Measurements from ENCODE around the gene VSTM2B. TPM values are rescaled to one million over a fixed set of nuclear protein-coding genes. Genes with fewer than 3 reads are reported as not detected.

VSTM2B gene
- total RNA-seq, 2 experiments from 2014 or later: not detected

DNA sequence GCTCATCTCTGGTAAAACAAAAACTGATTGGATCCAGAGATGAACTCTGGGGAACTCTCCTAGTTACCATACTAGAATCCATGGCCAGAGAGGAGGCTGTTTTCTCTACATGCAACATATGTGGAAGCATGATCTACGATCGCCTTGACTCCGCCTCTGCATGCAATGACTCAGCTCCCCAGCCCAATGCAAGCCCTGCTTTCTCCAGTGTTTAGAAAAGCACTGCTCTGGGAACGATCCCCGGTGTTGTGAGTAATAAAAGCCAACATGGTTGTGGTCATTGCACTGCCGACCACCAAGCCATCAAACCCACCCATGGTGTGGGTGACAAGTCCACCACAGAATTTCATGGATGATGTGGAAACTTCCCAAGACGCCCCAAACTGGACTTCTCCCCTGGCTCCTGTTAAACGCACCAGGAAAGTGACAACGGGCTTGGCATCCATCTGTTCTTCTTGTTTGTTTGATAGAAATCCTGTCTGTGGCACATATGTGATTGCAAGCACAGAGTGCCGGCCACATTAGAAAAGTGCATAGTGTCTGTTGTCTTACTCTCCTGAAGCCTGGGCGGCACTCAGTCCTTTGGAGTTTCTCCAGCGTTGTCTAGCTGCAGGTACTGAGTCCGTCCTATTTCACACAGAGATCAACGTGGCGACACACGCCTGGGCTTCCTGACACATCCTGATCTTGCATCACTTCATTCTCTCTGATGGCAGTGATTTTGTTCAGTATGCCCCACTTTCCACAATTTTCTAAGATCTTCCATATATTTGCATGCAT lies 36.4 kb upstream of the VSTM2B start:
- no peak for DNase-seq
- no peaks in the 10 kb centered on the region for H3K4me1 Mint-ChIP-seq
- no peaks in the 10 kb centered on the region for H3K36me3 Mint-ChIP-seq
- H3K27me3 Mint-ChIP-seq: peaks cover 61% of the 10 kb centered on the region
- no peak overlapping the region for H3K27ac Mint-ChIP-seq
- H3K4me3 Mint-ChIP-seq: no peak overlapping the region
- H3K9me3 Mint-ChIP-seq: peaks cover 1% of the 10 kb centered on the region

DNA sequence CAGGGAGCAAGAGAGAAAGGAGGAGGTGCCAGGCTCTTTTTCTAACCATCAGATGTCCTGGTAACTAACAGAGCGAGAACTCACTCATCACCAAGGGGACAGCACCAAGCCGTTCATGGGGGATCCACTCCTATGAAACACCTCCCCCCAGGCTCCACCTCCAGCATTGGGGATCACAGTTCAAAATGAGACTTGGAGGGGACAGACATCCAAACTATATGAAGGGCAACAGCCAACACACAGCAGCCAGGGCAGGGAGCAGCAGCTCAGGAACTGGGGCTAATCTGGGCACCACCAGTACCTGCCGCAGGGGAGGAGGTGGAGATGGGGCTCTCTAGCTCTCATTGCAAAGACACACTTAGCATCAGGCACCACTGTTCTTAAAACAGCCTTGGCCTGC lies 34.3 kb upstream of the VSTM2B start:
- DNase-seq: no peak
- no peak overlapping the region for H3K27ac Mint-ChIP-seq
- peaks cover 1% of the 10 kb centered on the region for H3K9me3 Mint-ChIP-seq
- no peaks in the 10 kb centered on the region for H3K36me3 Mint-ChIP-seq
- no peaks in the 10 kb centered on the region for H3K4me1 Mint-ChIP-seq
- H3K27me3 Mint-ChIP-seq: peaks cover 53% of the 10 kb centered on the region
- no peak overlapping the region for H3K4me3 Mint-ChIP-seq

DNA sequence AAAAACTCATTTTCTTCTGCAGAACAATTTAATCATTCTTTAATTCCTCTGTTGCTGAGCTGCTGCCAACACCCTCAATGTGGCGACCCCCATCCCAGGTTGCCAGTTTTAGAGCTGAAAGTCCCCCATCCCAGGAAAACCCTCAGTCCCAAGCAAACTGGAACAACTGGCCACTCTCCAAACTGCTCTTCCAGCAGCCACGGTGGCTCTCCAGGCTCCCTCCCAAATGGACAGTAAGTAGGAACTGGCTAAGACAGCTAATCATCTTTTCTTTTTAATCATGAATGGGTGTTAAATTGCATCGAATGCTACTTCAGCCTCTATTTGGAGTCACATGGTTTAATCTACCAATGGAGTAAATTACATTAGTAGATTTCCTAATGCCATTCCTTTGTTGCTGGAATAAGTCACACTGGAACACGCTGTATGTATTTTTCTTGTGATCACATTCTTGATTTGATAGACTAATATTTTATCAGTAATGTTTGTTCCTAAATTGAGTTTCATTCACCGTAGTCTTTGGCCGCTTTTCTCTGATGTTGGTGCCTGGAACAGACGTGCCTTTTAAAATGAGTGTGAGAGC lies 33.7 kb upstream of the VSTM2B start:
- H3K36me3 Mint-ChIP-seq: no peaks in the 10 kb centered on the region
- DNase-seq: no peak
- H3K27me3 Mint-ChIP-seq: peaks cover 49% of the 10 kb centered on the region
- no peaks in the 10 kb centered on the region for H3K4me1 Mint-ChIP-seq
- H3K27ac Mint-ChIP-seq: no peak overlapping the region
- H3K4me3 Mint-ChIP-seq: no peak overlapping the region
- H3K9me3 Mint-ChIP-seq: peaks cover 1% of the 10 kb centered on the region

DNA sequence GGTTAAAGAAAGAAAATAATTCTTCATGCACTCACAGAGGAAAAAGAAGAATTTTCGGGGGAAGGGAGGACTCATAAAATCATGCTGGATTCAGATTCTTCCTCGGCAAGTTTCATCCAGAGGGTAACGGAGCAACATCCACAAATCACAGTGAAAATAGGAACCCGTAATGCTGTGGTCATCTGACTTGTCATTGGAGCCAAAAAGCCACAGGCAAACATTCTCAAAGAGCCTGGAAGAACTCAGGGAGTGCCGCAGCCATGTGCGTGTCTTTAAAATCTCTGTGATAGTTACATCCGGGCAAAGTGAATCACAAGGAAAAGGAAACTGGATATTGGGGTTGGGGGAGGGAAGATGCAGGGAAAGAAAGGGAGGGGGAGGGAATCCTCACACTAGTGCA lies 33.0 kb upstream of the VSTM2B start:
- H3K27ac Mint-ChIP-seq: no peak overlapping the region
- H3K4me3 Mint-ChIP-seq: no peak overlapping the region
- no peaks in the 10 kb centered on the region for H3K4me1 Mint-ChIP-seq
- peaks cover 46% of the 10 kb centered on the region for H3K27me3 Mint-ChIP-seq
- no peaks in the 10 kb centered on the region for H3K36me3 Mint-ChIP-seq
- H3K9me3 Mint-ChIP-seq: peaks cover 1% of the 10 kb centered on the region
- no peak for DNase-seq

DNA sequence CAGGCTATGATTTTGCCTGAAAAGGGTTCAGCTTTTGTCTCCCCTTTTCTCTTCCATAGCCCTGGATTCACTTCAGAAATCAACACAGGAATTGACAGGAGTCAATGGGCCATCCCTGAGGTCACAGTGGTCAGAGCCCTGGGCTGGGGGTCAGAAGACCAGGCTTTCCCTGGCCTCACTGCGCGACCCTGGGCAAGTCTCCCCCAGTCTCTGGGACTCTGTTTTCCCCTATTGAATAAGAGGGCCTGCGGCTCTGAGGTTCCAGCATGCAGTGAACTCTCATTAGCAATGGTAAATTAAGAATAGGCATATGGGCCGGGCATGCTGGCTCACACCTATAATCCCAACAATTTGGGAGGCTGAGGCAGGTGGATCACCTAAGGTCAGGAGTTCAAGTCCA lies 30.7 kb upstream of the VSTM2B start:
- H3K4me1 Mint-ChIP-seq: no peaks in the 10 kb centered on the region
- no peak overlapping the region for H3K27ac Mint-ChIP-seq
- peaks cover 35% of the 10 kb centered on the region for H3K27me3 Mint-ChIP-seq
- no peak for DNase-seq
- no peaks in the 10 kb centered on the region for H3K36me3 Mint-ChIP-seq
- no peak overlapping the region for H3K4me3 Mint-ChIP-seq
- H3K9me3 Mint-ChIP-seq: peaks cover 1% of the 10 kb centered on the region

DNA sequence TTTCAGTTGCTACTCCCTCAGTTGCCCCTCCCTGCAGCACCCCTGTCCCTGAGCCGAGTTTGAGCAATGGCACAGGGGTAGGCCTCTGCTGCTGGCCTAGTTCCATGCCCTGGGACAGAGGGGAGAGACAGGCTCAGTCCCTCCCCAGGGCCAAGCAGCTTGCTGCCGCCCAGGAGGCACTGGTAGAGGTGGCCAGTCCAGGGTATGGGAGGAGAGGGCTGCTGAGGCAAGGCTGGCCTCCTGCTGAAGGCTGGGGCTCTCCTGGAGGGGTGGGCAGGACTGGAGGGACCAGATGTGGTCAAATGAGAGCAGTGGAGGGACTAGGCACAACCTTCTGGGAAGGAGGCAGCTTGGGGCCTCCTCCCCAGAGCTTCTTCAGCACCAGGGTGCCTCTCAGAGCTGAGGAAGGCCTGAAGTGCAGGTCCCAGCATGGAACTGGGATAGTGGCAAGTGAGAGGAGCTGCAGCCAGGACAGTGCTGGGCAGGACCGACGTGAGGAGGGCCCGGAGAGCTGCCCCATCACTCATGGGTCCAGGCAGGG lies 29.8 kb upstream of the VSTM2B start:
- Mint-ChIP-seq H3K36me3 (no peaks in the 10 kb centered on the region), H3K4me1 (no peaks in the 10 kb centered on the region), H3K27me3 (peaks cover 26% of the 10 kb centered on the region), H3K27ac (no peak overlapping the region), H3K4me3 (no peak overlapping the region), H3K9me3 (peaks cover 1% of the 10 kb centered on the region)
- no peak for DNase-seq

DNA sequence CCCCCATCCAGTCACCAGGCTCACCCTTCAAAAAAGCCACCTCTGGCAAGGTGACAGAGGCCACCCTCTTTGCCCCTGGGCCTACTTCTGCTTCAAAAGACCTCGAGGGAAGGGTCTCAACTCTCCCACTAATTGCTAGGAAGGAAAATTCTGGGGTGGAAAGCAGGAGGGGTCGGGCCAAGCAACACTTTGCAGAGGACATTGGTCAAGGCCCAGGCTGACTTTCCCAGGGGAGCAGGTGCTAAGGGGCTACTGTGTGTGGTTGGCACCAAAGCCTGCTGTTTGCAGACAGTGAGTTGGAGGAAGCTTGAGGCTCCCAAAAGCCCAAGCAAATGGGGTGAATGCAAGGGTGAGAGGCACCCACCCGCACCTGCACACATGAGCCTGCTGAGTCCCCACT lies 28.6 kb upstream of the VSTM2B start:
- DNase-seq: no peak
- Mint-ChIP-seq H3K27ac (no peak overlapping the region), H3K4me3 (no peak overlapping the region), H3K4me1 (no peaks in the 10 kb centered on the region), H3K36me3 (no peaks in the 10 kb centered on the region), H3K27me3 (peaks cover 14% of the 10 kb centered on the region), H3K9me3 (no peaks in the 10 kb centered on the region)

DNA sequence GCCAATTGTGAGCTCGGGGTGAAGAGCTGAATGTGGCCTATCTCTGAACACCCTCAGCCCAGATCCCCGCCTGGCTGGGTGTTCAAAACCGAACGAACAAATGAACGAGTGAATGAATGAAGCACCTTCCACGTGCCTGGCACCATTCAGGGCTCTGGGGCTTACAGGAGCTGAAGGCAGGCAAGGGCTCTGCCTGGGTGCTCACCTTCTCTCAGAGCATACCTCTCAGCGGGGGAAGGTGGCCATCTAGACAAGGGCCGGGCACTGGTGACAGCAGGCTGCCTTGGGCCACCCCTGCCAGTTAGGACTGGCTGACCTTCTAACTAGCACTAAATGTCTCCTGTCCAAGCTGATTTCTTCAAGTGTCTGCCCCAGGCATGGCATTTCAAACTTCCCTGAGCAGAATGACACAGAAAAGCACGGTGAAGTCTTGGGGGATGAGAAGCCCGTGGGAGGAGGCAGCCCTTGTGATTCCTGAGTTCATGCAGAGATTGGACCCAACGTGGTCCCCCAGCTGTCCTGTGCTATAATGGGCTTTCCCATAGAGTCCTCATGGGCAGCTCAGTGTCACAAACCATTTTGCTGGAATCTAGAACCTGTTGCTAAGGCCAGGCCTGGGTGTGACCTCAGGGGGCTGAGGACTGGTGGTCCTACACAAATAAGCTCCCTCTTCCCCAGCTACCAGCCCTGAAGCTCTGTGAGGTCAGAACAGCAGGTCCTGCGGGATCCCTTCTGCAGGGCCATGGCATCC lies 27.9 kb upstream of the VSTM2B start:
- Mint-ChIP-seq H3K27me3 (peaks cover 8% of the 10 kb centered on the region), H3K27ac (no peak overlapping the region), H3K36me3 (no peaks in the 10 kb centered on the region), H3K9me3 (no peaks in the 10 kb centered on the region), H3K4me1 (no peaks in the 10 kb centered on the region), H3K4me3 (no peak overlapping the region)
- DNase-seq: no peak

DNA sequence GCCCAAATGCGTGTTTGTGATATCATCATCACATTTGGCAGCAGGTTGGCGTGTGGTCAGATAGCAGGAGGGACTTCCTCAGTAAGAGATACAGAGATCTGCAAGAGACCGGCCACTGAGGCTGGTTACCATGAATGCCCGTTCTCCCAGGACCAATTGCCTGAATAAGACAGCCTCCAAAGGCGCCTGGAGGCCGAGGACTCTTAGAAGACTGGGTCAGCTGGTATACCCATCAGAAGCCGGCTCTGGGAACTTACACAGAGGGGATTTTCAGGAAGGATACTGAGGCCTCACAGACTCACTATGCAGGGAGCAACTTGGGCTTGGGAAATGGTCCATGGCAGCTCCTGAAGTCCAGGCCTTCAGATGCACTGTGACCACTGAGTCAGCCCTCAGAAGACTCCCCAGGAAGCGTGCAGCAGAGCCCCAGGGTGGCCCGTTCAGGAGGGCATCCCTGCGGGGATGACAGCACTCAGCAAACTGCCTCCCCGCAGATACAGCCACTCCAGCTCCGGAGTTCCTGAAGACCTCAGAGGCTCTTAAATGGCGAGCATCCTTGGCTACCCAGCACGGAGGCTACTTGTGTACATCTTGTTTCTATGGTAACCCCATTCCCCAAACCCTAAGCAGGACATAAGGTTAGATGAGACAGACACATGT lies 26.4 kb upstream of the VSTM2B start:
- Mint-ChIP-seq H3K9me3 (no peaks in the 10 kb centered on the region), H3K27me3 (peaks cover 4% of the 10 kb centered on the region), H3K4me3 (no peak overlapping the region), H3K36me3 (no peaks in the 10 kb centered on the region), H3K27ac (no peak overlapping the region), H3K4me1 (no peaks in the 10 kb centered on the region)
- DNase-seq: no peak

DNA sequence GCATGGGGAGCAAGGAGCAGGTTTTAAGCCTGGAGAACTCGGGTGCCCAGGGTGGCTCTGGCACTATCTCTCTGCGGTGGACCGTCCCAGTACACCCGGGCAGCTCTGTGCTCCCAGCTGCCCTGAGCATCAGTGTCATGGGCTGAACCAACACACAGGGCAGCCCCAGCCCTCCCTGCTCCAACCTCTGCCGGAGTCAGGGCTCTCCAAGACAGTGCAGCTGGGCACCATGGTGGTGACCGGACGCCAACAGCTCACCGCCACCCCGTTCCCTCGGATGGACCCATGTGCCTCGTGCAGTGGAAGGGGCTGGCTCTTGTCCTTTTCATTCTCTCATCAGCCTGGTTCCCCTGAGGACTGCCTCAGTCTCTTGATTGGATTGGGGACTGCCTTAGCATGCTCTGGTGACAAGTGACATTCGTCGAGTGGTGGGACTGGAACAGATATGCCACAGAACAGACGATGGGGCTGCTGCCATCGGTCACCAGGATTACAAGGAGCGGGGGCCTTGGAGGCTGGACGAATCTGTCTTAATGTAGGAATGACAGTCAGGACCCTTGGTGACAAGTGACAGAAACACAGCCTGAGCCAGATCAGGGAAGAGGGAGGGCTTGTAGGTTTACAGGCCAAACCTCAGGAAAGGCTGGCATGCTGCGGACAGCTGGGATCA lies 25.7 kb upstream of the VSTM2B start:
- no peak overlapping the region for H3K27ac Mint-ChIP-seq
- H3K9me3 Mint-ChIP-seq: no peaks in the 10 kb centered on the region
- no peaks in the 10 kb centered on the region for H3K36me3 Mint-ChIP-seq
- no peak for DNase-seq
- H3K27me3 Mint-ChIP-seq: peaks cover 4% of the 10 kb centered on the region
- no peaks in the 10 kb centered on the region for H3K4me1 Mint-ChIP-seq
- H3K4me3 Mint-ChIP-seq: no peak overlapping the region

DNA sequence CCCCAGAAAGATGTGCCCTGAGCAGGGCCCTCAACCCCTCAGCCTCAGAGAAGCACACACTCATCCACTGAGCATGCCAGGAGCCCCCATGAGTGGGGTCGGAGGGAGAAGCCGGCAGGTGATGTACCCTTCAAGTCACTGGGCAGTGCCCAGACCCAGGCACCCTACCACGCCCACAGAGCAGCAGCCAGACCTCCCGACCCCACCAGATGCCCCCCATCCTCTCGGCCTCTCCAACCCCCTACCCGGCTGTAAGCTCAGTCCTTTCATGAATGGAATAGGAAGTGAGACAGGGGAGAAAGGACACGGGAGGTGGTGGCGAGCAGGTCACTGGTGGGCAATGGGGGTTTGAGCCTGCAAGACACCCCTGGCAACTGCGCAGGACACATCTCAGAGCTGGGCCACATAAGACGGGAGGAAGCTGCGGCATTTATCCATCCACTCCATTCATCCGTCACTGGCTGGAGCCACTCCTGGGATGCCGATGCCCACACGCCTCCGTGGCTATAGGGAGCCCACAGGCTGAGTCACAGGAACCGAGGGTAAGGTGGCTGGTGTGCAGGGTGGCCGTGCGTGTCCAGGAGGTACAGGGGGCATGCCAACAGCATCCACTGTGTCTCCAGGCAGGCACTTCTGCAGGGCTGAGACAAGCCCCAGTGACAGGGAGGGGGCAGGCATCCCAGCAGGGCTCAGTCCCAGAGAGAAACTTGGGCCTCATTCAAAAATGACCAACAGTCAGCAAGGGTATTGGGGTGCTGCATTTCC lies 23.8 kb upstream of the VSTM2B start:
- no peak overlapping the region for H3K4me3 Mint-ChIP-seq
- H3K27me3 Mint-ChIP-seq: peaks cover 4% of the 10 kb centered on the region
- no peaks in the 10 kb centered on the region for H3K9me3 Mint-ChIP-seq

DNA sequence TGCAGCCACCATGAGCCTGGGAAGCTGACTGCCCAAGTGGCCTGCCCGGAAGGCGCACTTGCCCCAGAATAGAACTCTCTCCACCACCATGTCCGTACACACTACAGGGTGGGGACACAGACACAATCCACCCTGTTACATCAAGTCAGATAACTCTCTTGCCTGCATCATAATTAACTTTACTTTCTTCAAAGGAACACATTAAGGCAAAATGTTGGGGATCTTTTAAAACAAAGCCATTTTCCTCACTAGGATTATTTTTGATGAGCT lies 23.3 kb upstream of the VSTM2B start:
- Mint-ChIP-seq H3K27me3 (peaks cover 8% of the 10 kb centered on the region), H3K4me3 (no peak overlapping the region), H3K27ac (no peak overlapping the region), H3K36me3 (no peaks in the 10 kb centered on the region), H3K9me3 (no peaks in the 10 kb centered on the region), H3K4me1 (no peaks in the 10 kb centered on the region)
- DNase-seq: no peak

More for the DNA sequence above, 23.8 kb upstream of the VSTM2B start:
- no peak for DNase-seq
- Mint-ChIP-seq H3K27ac (no peak overlapping the region), H3K4me1 (no peaks in the 10 kb centered on the region), H3K36me3 (no peaks in the 10 kb centered on the region)

DNA sequence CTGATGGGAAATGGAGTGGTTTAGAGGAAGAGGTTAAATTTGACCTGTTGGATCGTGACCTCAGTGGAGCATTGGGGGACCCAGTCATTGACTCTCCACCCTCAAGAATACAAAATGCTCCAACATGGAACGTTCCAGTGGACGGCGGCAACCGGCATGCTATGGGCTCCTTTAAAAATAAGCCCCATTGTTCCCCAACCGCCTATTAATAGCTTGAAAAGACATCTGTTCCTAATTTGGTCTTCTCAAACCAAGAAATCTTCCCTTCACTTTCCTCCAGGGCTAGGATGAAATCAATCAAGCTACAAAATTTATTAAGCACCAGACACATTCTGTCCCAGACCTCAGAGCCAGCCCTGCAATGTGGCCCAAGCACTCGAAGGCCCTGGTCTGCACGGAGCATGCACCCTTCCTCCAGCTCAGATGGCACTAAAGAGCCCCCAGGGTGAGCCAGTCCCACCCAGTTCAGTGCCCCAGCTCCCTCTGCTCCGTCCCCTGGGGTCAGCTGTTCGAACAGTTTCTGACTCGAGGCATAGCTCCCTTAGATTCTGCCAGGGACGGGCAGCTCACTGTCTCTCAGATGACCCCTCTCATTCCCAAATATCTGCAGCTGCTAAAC lies 22.5 kb upstream of the VSTM2B start:
- Mint-ChIP-seq H3K36me3 (no peaks in the 10 kb centered on the region), H3K4me3 (no peak overlapping the region), H3K9me3 (no peaks in the 10 kb centered on the region), H3K27ac (no peak overlapping the region), H3K27me3 (peaks cover 14% of the 10 kb centered on the region), H3K4me1 (no peaks in the 10 kb centered on the region)
- DNase-seq: no peak

DNA sequence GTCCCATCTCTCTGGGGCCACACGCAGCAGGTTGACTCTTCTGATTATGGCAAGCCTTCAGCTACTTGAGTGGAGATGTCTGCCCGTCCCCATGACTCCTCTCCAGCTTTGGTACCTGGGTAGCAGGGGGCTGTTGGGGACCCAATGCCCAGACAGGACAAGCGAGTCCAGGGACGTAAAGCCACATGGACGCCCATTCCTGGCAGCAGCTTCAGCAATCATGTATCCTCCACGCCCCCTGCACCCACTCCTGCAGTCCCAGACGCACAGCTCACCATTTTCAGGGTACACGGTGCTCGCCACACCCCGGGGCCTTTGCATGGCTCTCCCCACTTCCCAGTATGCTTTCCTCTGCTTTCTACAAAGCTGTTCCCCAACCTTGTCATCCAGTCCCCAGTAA lies 22.0 kb upstream of the VSTM2B start:
- H3K27me3 Mint-ChIP-seq: peaks cover 20% of the 10 kb centered on the region
- no peaks in the 10 kb centered on the region for H3K36me3 Mint-ChIP-seq
- no peak for DNase-seq
- H3K4me3 Mint-ChIP-seq: no peak overlapping the region
- no peaks in the 10 kb centered on the region for H3K9me3 Mint-ChIP-seq
- no peak overlapping the region for H3K27ac Mint-ChIP-seq
- no peaks in the 10 kb centered on the region for H3K4me1 Mint-ChIP-seq
